Fibroblast of skin of right quadriceps (primary cell): Measurements from ENCODE around the gene CHCHD3.

Experiments
- DNase-seq: peaks from one replicate; pipeline ENCODE4 v3.0.0-alpha.2; 2013

CHCHD3 gene

GRCh38 chr7:132857703-132858102 lies 224.2 kb downstream of the CHCHD3 start:
- no peak for DNase-seq

GRCh38 chr7:132857031-132857430 lies 224.9 kb downstream of the CHCHD3 start:
- no peak for DNase-seq

GRCh38 chr7:132856416-132856815 lies 225.5 kb downstream of the CHCHD3 start:
- DNase-seq = no peak

GRCh38 chr7:132855901-132856300 lies 226.0 kb downstream of the CHCHD3 start:
- DNase-seq = no peak

- peak; percentile 41 for DNase-seq
Observed at GRCh38 chr7:132854238-132854637, 227.7 kb downstream of the CHCHD3 start.

- DNase-seq = no peak
Observed at GRCh38 chr7:132847376-132847775, 234.5 kb downstream of the CHCHD3 start.

GRCh38 chr7:132846086-132846485 lies 235.8 kb downstream of the CHCHD3 start:
- DNase-seq = no peak

GRCh38 chr7:132842478-132842877 lies 239.4 kb downstream of the CHCHD3 start:
- no peak for DNase-seq

GRCh38 chr7:132840199-132840598 lies 241.7 kb downstream of the CHCHD3 start:
- no peak for DNase-seq

- no peak for DNase-seq
Observed at GRCh38 chr7:132838313-132838712, 243.6 kb downstream of the CHCHD3 start.

- DNase-seq = peak; percentile 41
Observed at GRCh38 chr7:132837529-132837928, 244.4 kb downstream of the CHCHD3 start.

GRCh38 chr7:132836746-132837145 lies 245.1 kb downstream of the CHCHD3 start:
- DNase-seq = no peak

GRCh38 chr7:132830941-132831340 lies 250.9 kb downstream of the CHCHD3 start:
- DNase-seq = no peak

- DNase-seq = no peak
Observed at GRCh38 chr7:132828502-132828901, 253.4 kb downstream of the CHCHD3 start.

- no peak for DNase-seq
Observed at GRCh38 chr7:132825932-132826835, 255.7 kb downstream of the CHCHD3 start.

- no peak for DNase-seq
Observed at GRCh38 chr7:132825222-132825621, 256.7 kb downstream of the CHCHD3 start.

- no peak for DNase-seq
Observed at GRCh38 chr7:132819648-132820047, 262.2 kb downstream of the CHCHD3 start.

GRCh38 chr7:132817949-132818348 lies 263.9 kb downstream of the CHCHD3 start:
- peak; percentile 60 for DNase-seq

- DNase-seq = peak; percentile 29
Observed at GRCh38 chr7:132815696-132816311, 266.1 kb downstream of the CHCHD3 start.

- DNase-seq = no peak
Observed at GRCh38 chr7:132815130-132815529, 266.8 kb downstream of the CHCHD3 start.

GRCh38 chr7:132810561-132810960 lies 271.3 kb downstream of the CHCHD3 start:
- DNase-seq = no peak

GRCh38 chr7:132806834-132807233 lies 275.1 kb downstream of the CHCHD3 start:
- no peak for DNase-seq

GRCh38 chr7:132805766-132806165 lies 276.1 kb downstream of the CHCHD3 start:
- DNase-seq = no peak

- no peak for DNase-seq
Observed at GRCh38 chr7:132804849-132805485, 276.9 kb downstream of the CHCHD3 start.
